ENCODE data around the gene LRIT2.

DNA sequence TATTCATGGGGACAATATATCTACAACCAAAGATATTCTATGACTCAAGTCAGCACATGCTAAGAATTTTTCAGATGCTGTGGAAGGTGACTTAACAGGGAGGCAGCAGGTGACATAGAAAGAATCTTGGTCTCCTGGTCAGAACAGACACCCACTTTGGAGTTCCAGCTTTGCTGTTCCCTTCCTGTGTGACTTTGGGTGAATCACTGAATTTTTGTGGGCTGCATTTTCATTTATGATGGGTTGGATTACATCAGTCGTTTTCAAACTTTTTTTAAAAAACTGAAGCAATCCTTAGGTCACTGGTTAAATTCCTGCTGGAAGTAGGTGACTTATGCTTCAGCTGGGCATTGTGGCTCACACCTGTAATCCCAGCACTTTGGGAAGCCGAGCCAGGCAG lies 44.4 kb upstream of the LRIT2 start:
- TF ChIP-seq, protein P1, sequence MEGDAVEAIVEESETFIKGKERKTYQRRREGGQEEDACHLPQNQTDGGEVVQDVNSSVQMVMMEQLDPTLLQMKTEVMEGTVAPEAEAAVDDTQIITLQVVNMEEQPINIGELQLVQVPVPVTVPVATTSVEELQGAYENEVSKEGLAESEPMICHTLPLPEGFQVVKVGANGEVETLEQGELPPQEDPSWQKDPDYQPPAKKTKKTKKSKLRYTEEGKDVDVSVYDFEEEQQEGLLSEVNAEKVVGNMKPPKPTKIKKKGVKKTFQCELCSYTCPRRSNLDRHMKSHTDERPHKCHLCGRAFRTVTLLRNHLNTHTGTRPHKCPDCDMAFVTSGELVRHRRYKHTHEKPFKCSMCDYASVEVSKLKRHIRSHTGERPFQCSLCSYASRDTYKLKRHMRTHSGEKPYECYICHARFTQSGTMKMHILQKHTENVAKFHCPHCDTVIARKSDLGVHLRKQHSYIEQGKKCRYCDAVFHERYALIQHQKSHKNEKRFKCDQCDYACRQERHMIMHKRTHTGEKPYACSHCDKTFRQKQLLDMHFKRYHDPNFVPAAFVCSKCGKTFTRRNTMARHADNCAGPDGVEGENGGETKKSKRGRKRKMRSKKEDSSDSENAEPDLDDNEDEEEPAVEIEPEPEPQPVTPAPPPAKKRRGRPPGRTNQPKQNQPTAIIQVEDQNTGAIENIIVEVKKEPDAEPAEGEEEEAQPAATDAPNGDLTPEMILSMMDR (IDR thresholded peaks at IDR 0.05; ENCODE audit: low read depth, low read length), result no peak
- TF ChIP-seq EZH2phosphoT487 (IDR thresholded peaks at IDR 0.05; ENCODE audit: low read depth), result no peak

Data from OCI-LY3 (cell line).